ENCODE data around the gene AMH. TPM values are rescaled to one million over a fixed set of nuclear protein-coding genes. Genes with fewer than 3 reads are reported as not detected.
A peak's percentile ranks its signal among the peaks of the same experiment; 100 is the strongest.

The AMH gene
- polyA plus RNA-seq, 4 donors = 1.1 to 3.0 (median 2.0) TPM

GRCh38 chr19:2253106-2254063 lies 4.3 kb downstream of the AMH start:
- H3K36me3 ChIP-seq (ENCODE audit: control insufficient read depth in 3 of 3, insufficient read depth in 2 of 3, low read depth in 1 of 3, low read length in 3 of 3) = peaks cover 0 to 12% (median under 1%) of the 10 kb centered on the region in 3 donors
- WGBS, 3 donors = 4 to 9% (median 6%) methylated on average over 73 to 77 of the region's 77 CpGs
- H3K4me1 ChIP-seq (ENCODE audit: control insufficient read depth in 3 of 3, insufficient read depth in 2 of 3, low read depth in 1 of 3, low read length in 2 of 3) = peaks cover 0 to 29% (median 0%) of the 10 kb centered on the region in 3 donors
- peaks cover 24 to 67% (median 28%) of the 10 kb centered on the region in 3 donors for H3K27me3 ChIP-seq (ENCODE audit: control insufficient read depth in 3 of 3, insufficient read depth in 3 of 3, low read length in 3 of 3)
- H3K27ac ChIP-seq (ENCODE audit: low read depth in 1 of 3, low read length in 2 of 3) = no peak overlapping the region
- DNase-seq (peak in 1 of 2 donors; percentile 59), FAIRE-seq (no peak)
- H3K9me3 ChIP-seq (ENCODE audit: control insufficient read depth in 2 of 2, insufficient read depth in 1 of 2, low read depth in 1 of 2, low read length in 1 of 2) = no peaks in the 10 kb centered on the region
- peak overlapping the region; percentile 16 to 32 (median 19) for H3K4me3 ChIP-seq (ENCODE audit: low read depth in 1 of 3, low read length in 3 of 3)

- H3K4me1 ChIP-seq (ENCODE audit: control insufficient read depth in 3 of 3, insufficient read depth in 2 of 3, low read depth in 1 of 3, low read length in 2 of 3) = peaks cover 0 to 29% (median 0%) of the 10 kb centered on the region in 3 donors
- no peak for FAIRE-seq
- peaks cover 24 to 65% (median 28%) of the 10 kb centered on the region in 3 donors for H3K27me3 ChIP-seq (ENCODE audit: control insufficient read depth in 3 of 3, insufficient read depth in 3 of 3, low read length in 3 of 3)
- no peak overlapping the region for H3K27ac ChIP-seq (ENCODE audit: low read depth in 1 of 3, low read length in 2 of 3)
- 58 to 73% (median 70%) methylated on average over 20 of the region's 20 CpGs for WGBS, 3 donors
- peaks cover 0 to 3% (median 0%) of the 10 kb centered on the region in 3 donors for H3K36me3 ChIP-seq (ENCODE audit: control insufficient read depth in 3 of 3, insufficient read depth in 2 of 3, low read depth in 1 of 3, low read length in 3 of 3)
- H3K4me3 ChIP-seq (ENCODE audit: low read depth in 1 of 3, low read length in 3 of 3) = no peak overlapping the region
- DNase-seq = peak in 1 of 2 donors; percentile 79
- no peaks in the 10 kb centered on the region for H3K9me3 ChIP-seq (ENCODE audit: control insufficient read depth in 2 of 2, insufficient read depth in 1 of 2, low read depth in 1 of 2, low read length in 1 of 2)
These were observed 5.1 kb downstream of the AMH start for GRCh38 chr19:2254064-2254872.

- Histone ChIP-seq H3K4me1 (ENCODE audit: control insufficient read depth in 3 of 3, insufficient read depth in 2 of 3, low read depth in 1 of 3, low read length in 2 of 3) (peaks cover 0 to 23% (median 0%) of the 10 kb centered on the region in 3 donors), H3K4me3 (ENCODE audit: low read depth in 1 of 3, low read length in 3 of 3) (no peak overlapping the region), H3K9me3 (ENCODE audit: control insufficient read depth in 2 of 2, insufficient read depth in 1 of 2, low read depth in 1 of 2, low read length in 1 of 2) (no peaks in the 10 kb centered on the region), H3K27ac (ENCODE audit: low read depth in 1 of 3, low read length in 2 of 3) (no peak overlapping the region), H3K27me3 (ENCODE audit: control insufficient read depth in 3 of 3, insufficient read depth in 3 of 3, low read length in 3 of 3) (peaks cover 20 to 55% (median 25%) of the 10 kb centered on the region in 3 donors), H3K36me3 (ENCODE audit: control insufficient read depth in 3 of 3, insufficient read depth in 2 of 3, low read depth in 1 of 3, low read length in 3 of 3) (no peaks in the 10 kb centered on the region)
- FAIRE-seq (no peak), DNase-seq (no peak)
- 88 to 92% (median 91%) methylated on average over 14 to 16 of the region's 16 CpGs for WGBS, 3 donors
These were observed 6.2 kb downstream of the AMH start for GRCh38 chr19:2255112-2255845.

- WGBS, 3 donors = 67 to 73% (median 70%) methylated on average over 24 of the region's 24 CpGs
- DNase-seq = peak in 1 of 2 donors; percentile 21
- Histone ChIP-seq H3K36me3 (ENCODE audit: control insufficient read depth in 3 of 3, insufficient read depth in 2 of 3, low read depth in 1 of 3, low read length in 3 of 3) (no peaks in the 10 kb centered on the region), H3K9me3 (ENCODE audit: control insufficient read depth in 2 of 2, insufficient read depth in 1 of 2, low read depth in 1 of 2, low read length in 1 of 2) (no peaks in the 10 kb centered on the region), H3K27ac (ENCODE audit: low read depth in 1 of 3, low read length in 2 of 3) (no peak within 1 kb of the TSS), H3K27me3 (ENCODE audit: control insufficient read depth in 3 of 3, insufficient read depth in 3 of 3, low read length in 3 of 3) (peaks cover 15 to 46% (median 16%) of the 10 kb centered on the region in 3 donors), H3K4me1 (ENCODE audit: control insufficient read depth in 3 of 3, insufficient read depth in 2 of 3, low read depth in 1 of 3, low read length in 2 of 3) (peaks cover 0 to 20% (median 0%) of the 10 kb centered on the region in 3 donors), H3K4me3 (ENCODE audit: low read depth in 1 of 3, low read length in 3 of 3) (no peak within 1 kb of the TSS)
- FAIRE-seq = no peak
These were observed 7.0 kb downstream of the AMH start, which contains the start of gene JSRP1 for GRCh38 chr19:2255982-2256685. JSRP1 (minus strand) TSS chr19:2256417; CDS start chr19:2255314, 1,103 bp downstream.

- Histone ChIP-seq H3K4me1 (ENCODE audit: control insufficient read depth in 3 of 3, insufficient read depth in 2 of 3, low read depth in 1 of 3, low read length in 2 of 3) (no peaks in the 10 kb centered on the region), H3K27ac (ENCODE audit: low read depth in 1 of 3, low read length in 2 of 3) (no peak overlapping the region), H3K27me3 (ENCODE audit: control insufficient read depth in 3 of 3, insufficient read depth in 3 of 3, low read length in 3 of 3) (peaks cover 0 to 18% (median 0%) of the 10 kb centered on the region in 3 donors), H3K4me3 (ENCODE audit: low read depth in 1 of 3, low read length in 3 of 3) (no peak overlapping the region), H3K36me3 (ENCODE audit: control insufficient read depth in 3 of 3, insufficient read depth in 2 of 3, low read depth in 1 of 3, low read length in 3 of 3) (no peaks in the 10 kb centered on the region), H3K9me3 (ENCODE audit: control insufficient read depth in 2 of 2, insufficient read depth in 1 of 2, low read depth in 1 of 2, low read length in 1 of 2) (no peaks in the 10 kb centered on the region)
- FAIRE-seq (no peak), DNase-seq (no peak)
- WGBS, 3 donors = 83 to 93% (median 88%) methylated on average over 5 of the region's 5 CpGs
These were observed 10.2 kb downstream of the AMH start for GRCh38 chr19:2259336-2259735.

GRCh38 chr19:2260341-2260805 lies 11.2 kb downstream of the AMH start:
- Histone ChIP-seq H3K4me3 (ENCODE audit: low read depth in 1 of 3, low read length in 3 of 3) (no peak overlapping the region), H3K27ac (ENCODE audit: low read depth in 1 of 3, low read length in 2 of 3) (peak overlapping the region in 1 of 3 donors; percentile 80), H3K27me3 (ENCODE audit: control insufficient read depth in 3 of 3, insufficient read depth in 3 of 3, low read length in 3 of 3) (peaks cover 0 to 12% (median 0%) of the 10 kb centered on the region in 3 donors), H3K36me3 (ENCODE audit: control insufficient read depth in 3 of 3, insufficient read depth in 2 of 3, low read depth in 1 of 3, low read length in 3 of 3) (no peaks in the 10 kb centered on the region), H3K9me3 (ENCODE audit: control insufficient read depth in 2 of 2, insufficient read depth in 1 of 2, low read depth in 1 of 2, low read length in 1 of 2) (no peaks in the 10 kb centered on the region), H3K4me1 (ENCODE audit: control insufficient read depth in 3 of 3, insufficient read depth in 2 of 3, low read depth in 1 of 3, low read length in 2 of 3) (no peaks in the 10 kb centered on the region)
- FAIRE-seq (no peak), DNase-seq (peak; percentile 21 to 66)
- 24 to 46% (median 37%) methylated on average over 11 of the region's 11 CpGs for WGBS, 3 donors

- no peak overlapping the region for H3K27ac ChIP-seq (ENCODE audit: low read depth in 1 of 3, low read length in 2 of 3)
- 70 to 71% (median 71%) methylated on average over 7 of the region's 7 CpGs for WGBS, 3 donors
- no peak overlapping the region for H3K4me3 ChIP-seq (ENCODE audit: low read depth in 1 of 3, low read length in 3 of 3)
- H3K9me3 ChIP-seq (ENCODE audit: control insufficient read depth in 2 of 2, insufficient read depth in 1 of 2, low read depth in 1 of 2, low read length in 1 of 2) = no peaks in the 10 kb centered on the region
- H3K4me1 ChIP-seq (ENCODE audit: control insufficient read depth in 3 of 3, insufficient read depth in 2 of 3, low read depth in 1 of 3, low read length in 2 of 3) = no peaks in the 10 kb centered on the region
- DNase-seq (peak; percentile 57 to 62), FAIRE-seq (no peak)
- H3K36me3 ChIP-seq (ENCODE audit: control insufficient read depth in 3 of 3, insufficient read depth in 2 of 3, low read depth in 1 of 3, low read length in 3 of 3) = no peaks in the 10 kb centered on the region
- peaks cover 0 to 4% (median 0%) of the 10 kb centered on the region in 3 donors for H3K27me3 ChIP-seq (ENCODE audit: control insufficient read depth in 3 of 3, insufficient read depth in 3 of 3, low read length in 3 of 3)
These were observed 12.5 kb downstream of the AMH start for GRCh38 chr19:2261438-2262172.

Measured in small intestine (tissue), 7 donors.